Umbilical cord (tissue), 2 donors: ENCODE results near the gene EPB41L4A. TPM values are rescaled to one million over a fixed set of nuclear protein-coding genes. Genes with fewer than 3 reads are reported as not detected.
"Not testable (repeated sequence)": the region's sequence is repeated elsewhere in the genome, so short reads cannot be mapped to it uniquely, and the experiment has no call there.

Source experiments
- DNase-seq: peaks from one replicate; pipeline ENCODE4 v3.0.0-alpha.2; 2015; ENCODE audit warnings: low spot score
- total RNA-seq: library from RNA; depleted of rRNA; stranded (reverse); fragments of >200 nt; gene quantifications from one replicate; pipeline ENCODE4 v1.2.3, GENCODE V29; 2014; ENCODE audit warnings: low replicate concordance; ENCODE audit not compliant: insufficient read depth

EPB41L4A gene, protein sequence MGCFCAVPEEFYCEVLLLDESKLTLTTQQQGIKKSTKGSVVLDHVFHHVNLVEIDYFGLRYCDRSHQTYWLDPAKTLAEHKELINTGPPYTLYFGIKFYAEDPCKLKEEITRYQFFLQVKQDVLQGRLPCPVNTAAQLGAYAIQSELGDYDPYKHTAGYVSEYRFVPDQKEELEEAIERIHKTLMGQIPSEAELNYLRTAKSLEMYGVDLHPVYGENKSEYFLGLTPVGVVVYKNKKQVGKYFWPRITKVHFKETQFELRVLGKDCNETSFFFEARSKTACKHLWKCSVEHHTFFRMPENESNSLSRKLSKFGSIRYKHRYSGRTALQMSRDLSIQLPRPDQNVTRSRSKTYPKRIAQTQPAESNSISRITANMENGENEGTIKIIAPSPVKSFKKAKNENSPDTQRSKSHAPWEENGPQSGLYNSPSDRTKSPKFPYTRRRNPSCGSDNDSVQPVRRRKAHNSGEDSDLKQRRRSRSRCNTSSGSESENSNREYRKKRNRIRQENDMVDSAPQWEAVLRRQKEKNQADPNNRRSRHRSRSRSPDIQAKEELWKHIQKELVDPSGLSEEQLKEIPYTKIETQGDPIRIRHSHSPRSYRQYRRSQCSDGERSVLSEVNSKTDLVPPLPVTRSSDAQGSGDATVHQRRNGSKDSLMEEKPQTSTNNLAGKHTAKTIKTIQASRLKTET
- 44.8 TPM for total RNA-seq

- DNase-seq, result peak; percentile 65
Observed at GRCh38 chr5:112419164-112419985, at the start of gene EPB41L4A. EPB41L4A (minus strand) TSS chr5:112419277; CDS start chr5:112419039, 238 bp downstream.

GRCh38 chr5:112467485-112467884 is 48.4 kb upstream of the EPB41L4A start:
- DNase-seq, result no peak

DNA sequence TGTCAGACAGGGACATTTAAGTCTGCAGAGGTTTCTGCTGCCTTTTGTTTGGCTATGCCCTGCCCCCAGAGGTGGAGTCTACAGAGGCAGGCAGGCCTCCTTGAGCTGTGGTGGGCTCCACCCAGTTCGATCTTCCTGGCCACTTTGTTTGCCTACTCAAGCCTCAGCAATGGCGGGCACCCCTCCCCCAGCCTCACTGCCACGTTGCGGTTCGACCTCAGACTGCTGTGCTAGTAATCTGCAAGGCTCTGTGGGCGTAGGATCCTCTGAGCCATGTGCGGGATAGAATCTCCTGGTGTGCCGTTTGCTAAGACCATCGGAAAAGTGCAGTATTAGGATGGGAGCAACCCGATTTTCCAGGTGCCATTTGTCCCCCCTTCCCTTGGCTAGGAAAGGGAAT is 47.2 kb upstream of the EPB41L4A start:
- DNase-seq, result not testable (repeated sequence)

DNA sequence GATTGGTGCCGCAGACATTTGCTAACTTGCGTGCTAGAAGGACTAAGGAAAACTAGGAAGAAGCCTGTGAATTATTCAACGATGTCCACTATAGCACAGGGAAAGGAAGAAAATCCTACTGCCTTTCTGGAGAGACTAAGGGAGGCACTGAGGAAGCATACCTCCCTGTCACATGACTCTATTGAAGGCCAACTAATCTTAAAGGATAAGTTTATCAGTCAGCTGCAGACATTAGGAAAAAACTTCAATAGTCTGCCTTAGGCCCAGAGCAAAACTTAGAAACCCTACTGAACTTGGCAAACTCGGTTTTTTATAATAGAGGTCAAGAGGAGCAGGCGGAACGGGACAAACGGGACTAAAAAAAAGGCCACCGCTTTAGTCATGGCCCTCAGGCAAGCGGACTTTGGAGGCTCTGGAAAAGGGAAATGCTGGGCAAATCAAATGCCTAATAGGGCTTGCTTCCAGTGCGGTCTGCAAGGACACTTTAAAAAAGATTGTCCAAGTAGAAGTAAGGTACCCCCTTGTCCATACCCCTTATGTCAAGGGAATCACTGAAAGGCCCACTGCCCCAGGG is 28.2 kb upstream of the EPB41L4A start:
- peak; percentile 81 for DNase-seq

DNA sequence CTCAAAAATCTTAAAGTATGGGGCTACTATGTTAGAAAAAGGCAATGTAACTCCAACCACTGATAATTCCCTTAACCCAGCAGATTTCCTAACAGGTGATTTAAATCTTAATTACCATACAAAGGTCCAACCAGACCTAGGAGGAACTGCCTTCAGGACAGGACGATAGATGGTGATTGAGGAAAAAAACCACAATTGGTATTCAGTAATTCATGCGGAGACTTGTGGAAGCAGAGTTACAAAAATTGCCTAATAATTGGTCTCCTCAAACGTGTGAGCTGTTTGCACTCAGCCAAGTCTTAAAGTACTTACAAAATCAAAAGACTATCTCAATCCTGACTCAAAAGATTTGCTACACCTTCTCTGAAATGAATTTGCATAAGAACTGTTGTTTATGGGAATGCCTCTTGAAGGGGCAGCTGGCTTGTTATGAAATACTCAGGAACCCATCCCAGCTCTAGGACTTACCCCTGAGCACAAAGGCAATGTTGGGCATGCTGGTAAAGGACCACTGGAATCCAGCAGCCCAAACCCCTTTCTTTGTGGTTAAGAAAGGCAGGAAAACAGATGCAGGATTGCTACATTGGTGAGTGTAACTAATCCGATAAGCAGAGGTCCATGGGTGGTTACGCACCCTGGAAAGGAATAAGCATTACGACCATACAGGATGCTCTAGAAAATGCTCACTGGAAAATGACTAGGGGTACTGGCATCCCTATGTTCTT is 26.7 kb upstream of the EPB41L4A start:
- DNase-seq, result no peak

DNA sequence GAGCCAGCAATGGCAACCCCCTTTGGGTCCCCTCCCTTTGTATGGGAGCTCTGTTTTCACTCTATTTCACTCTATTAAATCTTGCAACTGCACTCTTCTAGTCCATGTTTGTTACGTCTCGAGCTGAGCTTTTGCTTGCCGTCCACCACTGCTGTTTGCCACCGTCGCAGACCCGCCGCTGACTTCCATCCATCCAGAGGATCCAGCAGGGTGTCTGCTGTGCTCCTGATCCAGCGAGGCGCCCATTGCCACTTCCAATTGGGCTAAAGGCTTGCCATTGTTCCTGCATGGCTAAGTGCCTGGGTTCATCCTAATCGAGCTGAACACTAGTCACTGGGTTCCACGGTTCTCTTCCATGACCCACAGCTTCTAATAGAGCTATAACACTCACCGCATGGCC is 24.9 kb upstream of the EPB41L4A start:
- DNase-seq, result not testable (repeated sequence)

DNA sequence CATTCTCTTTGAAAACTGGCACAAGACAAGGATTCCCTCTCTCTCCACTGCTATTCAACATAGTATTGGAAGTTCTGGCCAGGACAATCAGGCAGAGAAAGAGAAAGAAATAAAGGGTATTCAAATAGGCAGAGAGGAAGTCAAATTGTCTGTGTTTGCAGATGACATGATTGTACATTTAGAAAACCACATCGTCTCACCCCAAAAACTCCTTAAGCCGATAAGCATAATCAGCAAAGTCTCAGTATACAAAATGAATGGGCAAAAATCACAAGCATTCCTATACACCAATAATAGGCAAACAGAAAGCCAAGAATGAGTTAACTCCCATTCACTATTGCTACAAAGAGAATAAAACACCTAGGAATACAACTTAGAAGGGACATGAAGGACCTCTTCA is 21.0 kb upstream of the EPB41L4A start:
- no peak for DNase-seq

DNA sequence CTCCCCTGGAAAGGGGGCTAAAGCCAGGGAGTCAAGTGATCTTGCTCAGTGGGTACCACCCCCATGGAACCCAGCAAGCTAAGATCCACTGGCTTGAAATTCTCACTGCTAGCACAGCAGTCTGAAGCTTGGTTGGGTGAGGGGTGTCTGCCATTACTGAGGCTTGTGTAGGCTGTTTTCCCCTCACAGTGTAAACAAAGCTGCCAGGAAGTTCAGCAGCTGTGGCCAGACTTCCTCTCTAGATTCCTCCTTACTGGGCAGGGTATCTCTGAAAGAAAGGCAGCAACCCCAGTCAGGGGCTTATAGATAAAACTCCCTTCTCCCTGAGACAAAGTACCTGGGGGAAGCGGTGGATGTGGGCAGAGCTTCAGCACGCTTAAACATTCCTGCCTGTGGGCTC is 17.1 kb upstream of the EPB41L4A start:
- DNase-seq, result no peak

DNA sequence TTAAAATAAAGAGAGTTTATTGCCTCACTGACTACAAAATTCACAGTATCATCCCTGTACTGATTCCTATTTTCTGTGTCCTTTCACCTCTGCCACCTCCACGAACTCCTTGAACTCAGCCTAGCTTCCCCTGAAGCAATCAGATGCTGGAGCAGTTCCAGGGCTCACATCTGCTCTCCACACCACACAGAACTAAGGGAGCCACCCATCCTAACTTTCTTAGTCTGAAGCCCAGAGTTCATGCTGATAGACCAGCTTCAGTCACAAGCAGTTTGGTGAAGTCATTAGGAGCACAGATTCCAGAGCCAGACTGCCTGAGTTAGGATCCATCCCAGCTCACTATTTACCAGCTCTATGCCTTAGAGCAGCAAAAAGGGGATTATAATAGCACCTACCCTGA is 15.6 kb upstream of the EPB41L4A start:
- DNase-seq, result peak; percentile 33

- not testable (repeated sequence) for DNase-seq
Observed at GRCh38 chr5:112426202-112426601, 7.1 kb upstream of the EPB41L4A start.

DNA sequence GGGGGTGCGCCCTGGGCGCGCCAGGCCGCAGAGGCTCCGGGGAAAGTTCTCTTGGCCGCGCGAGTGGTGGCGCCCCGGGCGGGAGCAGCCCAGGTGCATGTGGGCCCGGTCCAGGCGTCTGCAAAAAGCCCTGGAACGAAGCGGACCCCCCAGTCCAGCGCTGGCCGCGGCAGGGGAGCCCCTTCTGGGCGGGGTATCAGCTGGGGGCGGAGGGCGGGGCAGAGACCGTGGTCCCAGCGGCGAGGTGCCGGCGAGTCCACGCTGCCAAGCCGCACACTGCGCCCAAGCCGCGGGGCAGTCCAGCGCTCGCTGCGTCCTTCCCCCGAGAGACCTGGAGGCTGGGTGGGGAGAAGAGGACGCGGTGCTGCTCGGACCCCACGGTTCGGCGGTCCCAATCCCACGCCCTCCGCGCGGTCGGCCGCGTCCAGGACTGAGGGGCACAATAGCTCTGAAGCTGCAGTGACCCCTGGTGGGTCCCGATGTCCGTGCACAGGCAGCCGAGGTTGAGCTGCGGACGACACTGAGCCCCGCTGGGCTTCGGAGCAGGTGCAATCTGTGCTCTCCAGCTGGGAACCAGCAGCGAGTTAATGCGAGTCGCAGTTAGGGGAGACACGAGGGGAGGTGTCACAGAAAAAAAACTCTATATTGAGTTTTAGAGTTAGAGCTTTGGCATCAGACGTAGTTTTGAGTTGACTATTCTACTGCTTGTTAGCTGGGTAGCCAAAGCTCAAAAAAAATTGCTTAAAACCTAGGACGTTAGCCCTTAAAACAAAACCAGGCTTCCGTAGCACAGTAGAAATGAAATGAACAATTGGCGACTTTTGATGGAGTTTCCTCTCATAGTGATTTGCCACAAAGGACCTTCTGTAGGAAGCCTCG is 1.1 kb upstream of the EPB41L4A start:
- DNase-seq, result peak; percentile 81

GRCh38 chr5:112418659-112419163 is 366 bp downstream of the EPB41L4A start:
- DNase-seq, result no peak

- DNase-seq, result peak; percentile 54
Observed at GRCh38 chr5:112417931-112418658, 982 bp downstream of the EPB41L4A start.

- DNase-seq, result no peak
Observed at GRCh38 chr5:112415552-112415951, 3.5 kb downstream of the EPB41L4A start.

DNA sequence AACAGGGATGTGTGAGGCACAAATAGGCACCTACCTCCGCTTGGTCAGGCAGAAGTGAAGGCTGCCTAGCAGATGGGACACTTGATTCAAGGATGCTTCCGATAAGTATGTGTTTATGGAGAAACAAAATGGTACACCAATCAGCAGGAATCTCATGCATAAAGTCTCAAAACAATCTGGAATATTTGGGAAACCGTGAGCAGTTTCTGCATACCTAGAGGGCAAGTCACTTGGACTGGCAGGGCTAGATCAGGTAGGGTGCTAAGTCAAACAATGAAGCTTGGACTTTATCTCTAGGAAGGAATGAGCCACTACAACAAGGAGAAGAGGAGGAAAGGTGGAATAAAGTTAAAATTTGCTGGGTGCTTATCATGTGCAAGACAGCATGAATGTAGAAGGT is 5.5 kb downstream of the EPB41L4A start:
- DNase-seq, result no peak

GRCh38 chr5:112412346-112412745 is 6.7 kb downstream of the EPB41L4A start:
- DNase-seq, result peak; percentile 52

DNA sequence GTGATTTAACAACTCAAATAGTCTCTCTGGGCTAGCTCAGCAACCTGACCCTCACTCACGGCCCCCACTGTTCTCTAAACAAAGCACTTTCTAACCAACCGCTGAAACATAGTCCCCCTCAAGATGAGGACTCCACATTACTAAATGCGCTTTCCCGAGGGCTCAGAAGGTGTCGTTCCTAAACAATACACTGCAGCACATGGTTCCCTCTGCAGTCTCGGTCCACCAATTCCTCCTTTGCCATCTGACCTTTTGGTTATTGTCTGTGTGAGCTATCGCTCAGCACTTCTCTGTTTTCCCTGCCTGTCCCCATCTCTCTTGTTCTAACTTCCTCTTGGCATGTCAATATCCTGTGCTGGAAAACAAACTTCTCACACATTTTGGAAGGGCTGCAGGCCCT is 7.2 kb downstream of the EPB41L4A start:
- no peak for DNase-seq

DNA sequence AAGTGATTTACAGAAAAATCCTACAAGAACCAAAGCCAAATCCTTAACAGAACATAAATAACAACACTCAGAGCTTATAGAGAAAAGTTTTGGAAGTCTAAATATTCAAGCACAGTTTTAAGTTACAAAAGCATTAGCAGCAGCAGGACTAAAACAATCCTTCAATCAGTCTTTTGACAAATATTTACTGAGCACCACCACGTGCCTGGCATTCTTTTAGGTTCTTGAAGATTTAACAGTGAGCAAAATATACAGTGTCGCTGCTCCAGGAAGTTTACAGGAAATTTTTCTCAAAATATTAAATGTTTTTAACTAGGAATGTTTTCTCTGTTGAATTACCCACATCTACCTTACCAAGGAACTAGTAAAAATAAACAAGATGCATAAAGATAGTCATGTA is 11.4 kb downstream of the EPB41L4A start:
- no peak for DNase-seq

DNA sequence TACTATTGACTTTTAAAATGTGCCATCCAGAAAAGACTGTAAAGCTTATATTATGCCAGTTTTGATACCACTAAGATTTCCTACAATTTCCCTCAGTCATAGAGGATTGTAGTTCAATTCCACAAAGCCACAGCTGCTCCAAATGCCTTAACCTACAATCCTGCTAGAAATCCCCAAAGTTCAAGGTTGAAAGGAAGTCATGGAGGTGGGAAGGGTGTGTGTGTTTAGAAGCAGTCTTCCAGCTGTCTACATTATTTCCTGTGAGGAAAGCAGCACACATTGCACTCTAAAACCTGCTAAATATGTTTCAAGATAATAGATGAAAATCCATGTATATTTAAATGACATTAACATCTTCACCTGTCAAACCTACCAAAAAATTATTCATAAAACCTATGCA is 11.8 kb downstream of the EPB41L4A start:
- no peak for DNase-seq
